Measurements from ENCODE around the gene TLE4. TPM values are rescaled to one million over a fixed set of nuclear protein-coding genes. Genes with fewer than 3 reads are reported as not detected.
"Not testable (repeated sequence)": the region's sequence is repeated elsewhere in the genome, so short reads cannot be mapped to it uniquely, and the experiment has no call there.

TLE4 gene
- total RNA-seq, 2 donors from 2014 or later: 16.2 to 16.3 TPM

- ATAC-seq (peak; percentile 65 to 90), DNase-seq (no peak)
- intact Hi-C loops (cut with DNase I): no loop called here
Observed at GRCh38 chr9:79742110-79742721, 170.5 kb downstream of the TLE4 start.

- ATAC-seq: no peak
- intact Hi-C loops (cut with DNase I): no loop called here
- DNase-seq: no peak
Observed at GRCh38 chr9:79744521-79744920, 172.8 kb downstream of the TLE4 start.

DNA sequence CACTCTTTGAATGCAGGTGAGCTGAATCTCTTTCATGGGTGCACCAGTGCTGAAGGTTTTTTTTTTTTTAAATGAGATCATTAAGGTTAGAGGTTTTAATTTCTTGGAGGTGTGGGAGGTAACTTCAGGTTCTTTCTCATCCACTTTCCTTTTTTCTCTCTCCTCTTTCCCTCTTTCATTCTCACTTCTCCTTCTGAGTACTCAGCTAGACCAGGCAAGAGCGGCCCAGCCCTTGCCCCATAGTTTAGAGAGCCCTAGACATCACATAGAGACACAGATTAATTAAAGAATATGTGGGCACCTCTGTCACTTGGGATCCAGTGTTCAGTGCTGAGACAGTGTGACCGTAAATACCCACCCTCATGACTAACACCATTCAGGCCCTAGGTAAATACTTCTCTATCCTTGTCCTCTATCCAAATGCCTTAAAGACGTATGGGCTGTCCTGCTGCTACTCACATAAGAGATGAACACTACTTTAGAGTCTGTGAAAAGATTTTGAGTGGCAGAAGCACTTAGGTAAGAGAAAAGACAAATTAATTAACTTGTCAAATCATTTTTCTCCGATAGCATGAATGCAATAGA is 174.1 kb downstream of the TLE4 start:
- DNase-seq: no peak

DNA sequence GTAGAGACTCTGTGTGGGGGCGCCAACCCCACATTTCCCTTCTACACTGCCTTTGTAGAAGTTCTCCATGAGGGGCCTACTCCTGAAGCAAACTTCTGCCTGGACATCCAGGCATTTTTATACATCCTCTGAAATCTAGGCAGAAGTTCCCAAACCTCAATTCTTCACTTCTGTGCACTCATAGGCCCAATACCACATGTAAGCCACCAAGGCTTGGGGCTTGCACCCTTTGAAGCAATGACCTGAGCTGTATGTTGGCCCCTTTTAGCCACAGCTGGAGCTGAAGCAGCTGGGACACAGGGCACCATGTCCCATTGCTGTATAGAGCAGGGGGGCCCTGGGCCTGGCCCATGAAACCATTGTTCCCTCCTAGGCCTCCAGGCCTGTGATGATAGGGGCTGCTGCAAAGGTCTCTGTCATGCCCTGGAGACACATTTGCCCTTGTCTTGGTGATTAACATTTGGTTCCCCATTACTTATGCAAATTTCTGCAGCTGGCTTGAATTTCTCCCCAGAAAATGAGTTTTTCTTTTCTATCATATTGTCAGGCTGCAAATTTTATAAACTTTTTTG is 180.2 kb downstream of the TLE4 start:
- DNase-seq; ATAC-seq; intact Hi-C loops (cut with DNase I): not testable (repeated sequence)

More for the DNA sequence above, 174.1 kb downstream of the TLE4 start:
- intact Hi-C loops (cut with DNase I): no loop called here
- ATAC-seq: no peak

GRCh38 chr9:79756414-79756813 is 184.6 kb downstream of the TLE4 start:
- intact Hi-C loops (cut with DNase I): no loop called here
- no peak for ATAC-seq
- DNase-seq: no peak

- ATAC-seq (no peak), DNase-seq (no peak)
- intact Hi-C loops (cut with DNase I): no loop called here
Observed at GRCh38 chr9:79757074-79757473, 185.3 kb downstream of the TLE4 start.

GRCh38 chr9:79757881-79758669 is 186.3 kb downstream of the TLE4 start:
- DNase-seq (no peak), ATAC-seq (no peak)
- intact Hi-C loops (cut with DNase I): no loop called here

GRCh38 chr9:79759460-79759859 is 187.7 kb downstream of the TLE4 start:
- no peak for ATAC-seq
- no peak for DNase-seq
- intact Hi-C loops (cut with DNase I): no loop called here

GRCh38 chr9:79762070-79762469 is 190.3 kb downstream of the TLE4 start:
- no peak for ATAC-seq
- intact Hi-C loops (cut with DNase I): no loop called here
- DNase-seq: no peak

DNA sequence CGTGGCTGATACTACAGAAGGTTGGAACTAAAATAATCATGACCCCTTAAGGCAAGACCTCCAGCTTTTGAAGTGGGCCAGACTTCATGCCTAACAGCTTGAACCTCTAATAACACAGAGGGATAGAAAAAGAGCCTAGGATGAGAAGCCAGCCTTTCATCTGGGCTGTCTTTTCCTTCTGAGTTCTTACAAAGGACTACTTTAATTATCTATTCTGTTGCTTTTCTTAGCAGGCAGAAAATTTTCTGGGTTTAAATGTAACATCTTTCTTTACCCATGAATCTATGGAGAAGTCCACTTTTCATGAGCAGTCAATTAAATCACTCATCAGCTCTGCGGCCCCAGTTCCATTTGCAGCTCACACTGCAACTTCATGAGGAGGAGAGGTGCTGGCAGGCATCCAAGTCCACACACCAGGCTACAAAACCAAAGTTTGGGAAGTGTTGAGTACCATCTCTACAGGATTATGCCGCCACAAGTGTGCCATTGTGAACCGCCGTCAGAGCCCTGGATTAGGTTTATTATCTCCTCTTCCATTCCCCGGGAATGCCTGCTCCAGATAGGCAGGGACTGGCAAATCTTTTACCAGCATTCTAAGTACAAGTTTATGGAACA is 192.0 kb downstream of the TLE4 start:
- peak; percentile 41 for DNase-seq
- intact Hi-C loops (cut with DNase I): no loop called here

GRCh38 chr9:79764374-79764773 is 192.6 kb downstream of the TLE4 start:
- ATAC-seq: peak; percentile 70 to 86
- no peak for DNase-seq
- intact Hi-C loops (cut with DNase I): no loop called here

More for the DNA sequence above, 192.0 kb downstream of the TLE4 start:
- peak in 1 of 2 donors; percentile 36 for ATAC-seq

GRCh38 chr9:79765466-79765865 is 193.7 kb downstream of the TLE4 start:
- DNase-seq (no peak), ATAC-seq (no peak)
- intact Hi-C loops (cut with DNase I): no loop called here

- ATAC-seq (no peak), DNase-seq (no peak)
- intact Hi-C loops (cut with DNase I): no loop called here
Observed at GRCh38 chr9:79766091-79766490, 194.3 kb downstream of the TLE4 start.

GRCh38 chr9:79768194-79768593 is 196.4 kb downstream of the TLE4 start:
- ATAC-seq (peak; percentile 64 to 73), DNase-seq (no peak)

DNA sequence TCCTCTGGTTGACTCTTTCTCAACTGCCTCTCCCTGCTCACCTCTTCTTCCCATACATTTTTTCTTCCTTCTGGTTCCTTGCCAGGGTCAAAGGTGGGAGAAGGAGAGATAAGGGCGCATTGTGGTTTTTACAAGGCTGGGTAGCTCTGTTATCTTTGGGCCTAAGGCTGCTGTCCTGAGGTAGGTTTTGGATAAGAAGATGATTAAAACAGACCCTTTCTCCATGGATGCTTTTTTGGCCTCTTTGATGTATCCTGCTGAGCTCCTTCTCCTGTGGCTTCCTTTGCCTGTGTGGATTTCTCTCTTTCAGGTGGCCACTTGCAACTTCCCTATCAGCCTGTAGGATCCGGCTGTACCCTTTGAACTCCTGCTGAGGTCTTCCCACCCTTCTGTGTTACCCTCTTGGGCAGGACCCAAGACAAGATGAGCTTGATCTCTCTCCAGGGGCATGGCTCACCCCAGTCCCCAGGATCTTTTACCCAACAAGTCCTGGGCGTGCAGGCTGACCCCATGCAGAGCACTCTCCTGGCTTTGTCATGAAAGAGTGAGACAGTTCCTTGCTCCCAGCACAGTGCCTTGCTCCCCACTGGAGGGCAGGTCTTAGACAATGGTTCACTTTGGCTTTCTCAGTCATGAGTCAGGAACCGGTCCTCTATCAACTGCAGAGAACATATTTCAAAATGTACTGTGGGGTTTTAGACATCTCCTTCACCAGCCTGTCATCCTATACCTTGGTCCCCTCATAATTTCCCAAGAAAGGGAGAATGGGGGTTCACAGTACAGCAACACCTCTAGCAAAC is 197.9 kb downstream of the TLE4 start:
- DNase-seq (no peak), ATAC-seq (no peak)
- intact Hi-C loops (cut with DNase I): no loop called here

More at GRCh38 chr9:79768194-79768593, 196.4 kb downstream of the TLE4 start:
- intact Hi-C loops (cut with DNase I): no loop called here

DNA sequence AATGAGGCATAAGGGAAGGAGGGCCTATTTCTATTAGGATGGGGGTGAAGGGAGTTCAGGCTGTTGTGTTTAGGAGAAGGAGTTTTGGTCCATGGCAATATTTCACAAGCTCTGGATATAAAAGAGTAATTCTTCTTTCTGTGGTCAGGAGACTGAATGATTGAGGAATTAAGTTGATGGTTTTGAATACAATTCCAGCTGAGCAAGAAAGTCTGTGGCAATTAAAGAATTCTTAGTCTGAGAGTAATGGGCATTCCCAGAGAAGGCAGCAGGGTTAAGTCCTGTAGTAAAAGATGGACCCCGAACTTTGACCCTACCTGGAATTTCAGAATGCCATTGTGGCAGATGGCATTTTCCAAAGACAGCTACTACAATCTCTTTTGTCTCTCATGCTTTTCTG is 202.6 kb downstream of the TLE4 start:
- ATAC-seq (no peak), DNase-seq (no peak)
- intact Hi-C loops (cut with DNase I): no loop called here

Data from left cardiac atrium (tissue), 4 donors.